H1 (cell line): ENCODE data around the gene LGALSL.

Experiments used
- ASH2L ChIP-seq: fragments of 200-600, 300-600 bp; sonication (generic); IDR thresholded peaks from one replicate; pipeline ENCODE4 v1.7.1; 2017; ENCODE audit warnings: low read length
- CEBPB ChIP-seq: IDR thresholded peaks from 2 replicates; pipeline ENCODE4 v1.6.1; 2012; ENCODE audit warnings: low read depth, low read length
- CTCF ChIP-seq, 3 experiments: IDR thresholded peaks; 1 replicate in 2 of 3; 2 replicates in 1 of 3; pipeline versions ENCODE4 v1.5.1 to v1.6.1; 2011; ENCODE audit warnings: low read length in 3 of 3, mild to moderate bottlenecking in 3 of 3, inconsistent platforms in 2 of 3, low read depth in 1 of 3, moderate library complexity in 1 of 3; ENCODE audit not compliant: insufficient read depth in 1 of 3; ENCODE audit errors: control extremely low read depth in 1 of 3
- EP300 ChIP-seq, 2 experiments: IDR thresholded peaks; 1 replicate in 1 of 2; 2 replicates in 1 of 2; pipeline ENCODE4 v1.6.1; 2011 to 2012; ENCODE audit warnings: low read depth in 2 of 2, low read length in 2 of 2, mild to moderate bottlenecking in 2 of 2, borderline replicate concordance in 1 of 2, inconsistent platforms in 1 of 2, moderate library complexity in 1 of 2
- GABPA ChIP-seq: IDR thresholded peaks from 2 replicates; pipeline ENCODE4 v1.6.1; 2011; ENCODE audit warnings: mild to moderate bottlenecking, low read length, moderate library complexity, borderline replicate concordance; ENCODE audit not compliant: insufficient read depth
- HDAC6 ChIP-seq: IDR thresholded peaks from one replicate; pipeline ENCODE4 v1.7.1; 2012; ENCODE audit warnings: low read depth, mild to moderate bottlenecking, inconsistent platforms, low read length, moderate library complexity
- MAFK ChIP-seq: IDR thresholded peaks from 2 replicates; pipeline ENCODE4 v1.6.1; 2012; ENCODE audit warnings: low read depth, mild to moderate bottlenecking, improper control_type of control experiment, low read length
- POLR2A ChIP-seq, 2 experiments: IDR thresholded peaks; 1 replicate in 1 of 2; 2 replicates in 1 of 2; pipeline ENCODE4 v1.6.1; 2011; ENCODE audit warnings: low read depth in 2 of 2, low read length in 2 of 2, mild to moderate bottlenecking in 2 of 2; ENCODE audit errors: control extremely low read depth in 1 of 2
- POLR2AphosphoS5 ChIP-seq: IDR thresholded peaks from 2 replicates; pipeline ENCODE4 v1.6.1; 2011; ENCODE audit warnings: low read depth, low read length
- SP1 ChIP-seq: IDR thresholded peaks from 2 replicates; pipeline ENCODE4 v1.6.1; 2011; ENCODE audit warnings: low read depth, low read length
- TBP ChIP-seq: IDR thresholded peaks from 2 replicates; pipeline ENCODE4 v1.6.1; 2011; ENCODE audit warnings: low read depth, low read length, improper control_type of control experiment
- TEAD4 ChIP-seq: IDR thresholded peaks from 2 replicates; pipeline ENCODE4 v1.6.1; 2012; ENCODE audit warnings: low read depth, low read length, inconsistent platforms, mixed read lengths
- TF ChIP-seq, protein P1 (sequence below): IDR thresholded peaks from 2 replicates; pipeline ENCODE4 v1.6.1; 2011; ENCODE audit warnings: low read length, improper control_type of control experiment

DNA sequence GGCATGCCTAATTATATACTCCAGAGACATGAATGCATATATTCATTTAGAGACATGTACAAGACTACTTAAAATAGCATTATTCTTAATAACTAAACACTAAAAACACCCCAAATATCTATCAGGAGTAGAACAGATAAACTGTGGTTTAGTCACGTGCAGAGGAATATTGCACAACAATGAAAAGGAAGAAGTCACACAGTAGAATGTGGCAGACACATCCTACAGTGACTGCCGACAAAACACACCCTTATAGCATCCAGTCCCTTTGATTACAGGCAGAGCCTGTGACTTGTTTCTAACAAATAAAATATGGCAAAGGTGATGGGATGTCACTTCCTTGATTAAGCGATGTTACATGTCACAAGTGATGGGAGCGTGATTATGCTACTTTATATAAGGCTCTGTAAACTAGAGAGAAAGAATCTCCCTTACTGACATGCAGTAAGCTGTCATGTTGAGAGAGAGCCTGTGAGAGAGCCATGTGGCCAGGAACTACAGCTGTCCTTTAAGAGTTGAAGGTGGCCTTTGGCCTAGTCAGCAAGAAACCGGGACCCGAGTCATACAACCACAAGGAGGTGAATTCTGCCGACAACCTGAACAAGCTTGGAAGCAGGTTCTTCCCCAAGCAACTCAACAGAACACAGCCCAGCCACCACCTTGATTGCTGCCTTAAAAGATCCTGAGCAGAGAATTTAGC lies 39.1 kb upstream of the LGALSL start:
- TF ChIP-seq GABPA (no peak), MAFK (no peak), POLR2A (IDR thresholded peaks at IDR 0.05; ENCODE audit: control extremely low read depth in 1 of 2, low read depth in 2 of 2, low read length in 2 of 2) (no peak), CTCF (IDR thresholded peaks at IDR 0.05; ENCODE audit: control extremely low read depth in 1 of 3, insufficient read depth in 1 of 3, low read depth in 1 of 3, low read length in 3 of 3) (no peak), EP300 (IDR thresholded peaks at IDR 0.05; ENCODE audit: borderline replicate concordance in 1 of 2, low read depth in 2 of 2, low read length in 2 of 2) (no peak), POLR2AphosphoS5 (no peak), HDAC6 (no peak), TBP (no peak), SP1 (no peak), TEAD4 (no peak), CEBPB (no peak), ASH2L (no peak)
- TF ChIP-seq, protein P1, sequence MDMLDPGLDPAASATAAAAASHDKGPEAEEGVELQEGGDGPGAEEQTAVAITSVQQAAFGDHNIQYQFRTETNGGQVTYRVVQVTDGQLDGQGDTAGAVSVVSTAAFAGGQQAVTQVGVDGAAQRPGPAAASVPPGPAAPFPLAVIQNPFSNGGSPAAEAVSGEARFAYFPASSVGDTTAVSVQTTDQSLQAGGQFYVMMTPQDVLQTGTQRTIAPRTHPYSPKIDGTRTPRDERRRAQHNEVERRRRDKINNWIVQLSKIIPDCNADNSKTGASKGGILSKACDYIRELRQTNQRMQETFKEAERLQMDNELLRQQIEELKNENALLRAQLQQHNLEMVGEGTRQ = no peak
